IMR-90 (cell line): Measurements from ENCODE around the gene PRKD1. TPM values are rescaled to one million over a fixed set of nuclear protein-coding genes. Genes with fewer than 3 reads are reported as not detected.

Source experiments
- ATAC-seq: fragments of 200-7000 bp; cut with Tn5 transposase; 2 replicates; pipeline ENCODE4 v1.9.1; 2020; ENCODE audit warnings: low read depth, mild to moderate bottlenecking, moderate library complexity
- BruUV-seq: library from RNA; stranded (reverse); fragments of 400-500 nt; replicated peaks from 2 replicates; lab custom pipeline; 2021; lab: Mats Ljungman, UMichigan
- CTCF ChIA-PET: fragments of 300-600 bp; formaldehyde crosslinking; extraction: SDS; loops from one replicate; lab custom pipeline; 2021; ENCODE audit warnings: antibody characterized with exemption; lab: Yijun Ruan, JAX
- POLR2A ChIA-PET: fragments of 300-600 bp; sonication (Branson Sonifier 250); formaldehyde crosslinking; loops from one replicate; lab custom pipeline; 2022; ENCODE audit warnings: antibody characterized with exemption; ENCODE audit not compliant: unreplicated experiment; lab: Charles Lee
- DNase-seq: peaks from one replicate; pipeline ENCODE4 v3.0.0; 2013
- H2AFZ ChIP-seq: replicated peaks from 2 replicates; pipeline ENCODE3; 2013; ENCODE audit warnings: low read length, mild to moderate bottlenecking; ENCODE audit not compliant: poor library complexity
- H2AK5ac ChIP-seq: 2 replicates; pipeline ENCODE4 v1.6.1; 2013; ENCODE audit warnings: low read depth, low read length, inconsistent platforms
- H2AK9ac ChIP-seq: replicated peaks from 2 replicates; pipeline ENCODE3; 2013; ENCODE audit warnings: mild to moderate bottlenecking, low read depth, low read length, moderate library complexity; ENCODE audit not compliant: poor library complexity
- H2BK120ac ChIP-seq: 2 replicates; pipeline ENCODE4 v1.6.1; 2013; ENCODE audit warnings: low read depth, low read length, inconsistent platforms
- H2BK15ac ChIP-seq: 3 replicates; pipeline ENCODE4 v1.6.1; 2013; ENCODE audit warnings: low read depth, low read length, inconsistent platforms
- H2BK20ac ChIP-seq: 2 replicates; pipeline ENCODE4 v1.6.1; 2013; ENCODE audit warnings: low read depth, mild to moderate bottlenecking, inconsistent platforms, low read length, moderate library complexity
- H2BK5ac ChIP-seq: 2 replicates; pipeline ENCODE4 v1.6.1; 2013; ENCODE audit warnings: mild to moderate bottlenecking, low read depth, low read length, inconsistent platforms; ENCODE audit not compliant: poor library complexity, severe bottlenecking
- H3K14ac ChIP-seq: replicated peaks from 2 replicates; pipeline ENCODE4 v1.6.1; 2013; ENCODE audit warnings: low read depth, low read length, inconsistent platforms
- H3K18ac ChIP-seq: 2 replicates; pipeline ENCODE4 v1.6.1; 2013; ENCODE audit warnings: low read depth, low read length, control low read depth
- H3K23ac ChIP-seq: 2 replicates; pipeline ENCODE4 v1.6.1; 2013; ENCODE audit warnings: low read depth, low read length, inconsistent platforms
- H3K27ac ChIP-seq: 2 replicates; pipeline ENCODE4 v1.5.1; 2013; ENCODE audit warnings: mild to moderate bottlenecking, control low read depth, low read length; ENCODE audit not compliant: insufficient read depth
- H3K27me3 ChIP-seq: 2 replicates; pipeline ENCODE4 v1.6.1; 2013; ENCODE audit warnings: low read length; ENCODE audit not compliant: control insufficient read depth, insufficient read depth
- H3K36me3 ChIP-seq: 2 replicates; pipeline ENCODE4 v1.6.1; 2013; ENCODE audit warnings: low read length, mixed read lengths; ENCODE audit not compliant: control insufficient read depth, insufficient read depth
- H3K4ac ChIP-seq: 2 replicates; pipeline ENCODE4 v1.6.1; 2013; ENCODE audit warnings: low read depth, low read length, inconsistent platforms
- H3K4me1 ChIP-seq: 2 replicates; pipeline ENCODE4 v1.6.1; 2013; ENCODE audit warnings: low read length, mixed read lengths; ENCODE audit not compliant: control insufficient read depth, insufficient read depth
- H3K4me2 ChIP-seq: 2 replicates; pipeline ENCODE4 v1.6.1; 2013; ENCODE audit warnings: low read depth, mild to moderate bottlenecking, control low read depth, low read length, moderate library complexity
- H3K4me3 ChIP-seq: 2 replicates; pipeline ENCODE4 v1.5.1; 2013; ENCODE audit warnings: low read depth, mild to moderate bottlenecking, control low read depth, low read length, moderate library complexity; ENCODE audit not compliant: insufficient read depth
- H3K56ac ChIP-seq: 2 replicates; pipeline ENCODE4 v1.6.1; 2013; ENCODE audit warnings: low read length, inconsistent platforms; ENCODE audit not compliant: insufficient read depth; ENCODE audit errors: extremely low read depth
- H3K79me1 ChIP-seq, 2 experiments: 2 replicates each; pipeline ENCODE4 v1.6.1; 2013; ENCODE audit warnings: low read length in 2 of 2, inconsistent platforms in 1 of 2, low read depth in 1 of 2
- H3K9ac ChIP-seq: 2 replicates; pipeline ENCODE4 v1.6.1; 2013; ENCODE audit warnings: low read depth, low read length, control low read depth
- H3K9me1 ChIP-seq: 2 replicates; pipeline ENCODE4 v1.6.1; 2013; ENCODE audit warnings: low read length, inconsistent platforms; ENCODE audit not compliant: insufficient read depth
- H3K9me3 ChIP-seq: 2 replicates; pipeline ENCODE4 v1.6.1; 2013; ENCODE audit warnings: low read length; ENCODE audit not compliant: control insufficient read depth, insufficient read depth
- H4K20me1 ChIP-seq: 2 replicates; pipeline ENCODE4 v1.6.1; 2013; ENCODE audit warnings: low read length, inconsistent platforms; ENCODE audit not compliant: insufficient read depth
- H4K5ac ChIP-seq: 2 replicates; pipeline ENCODE4 v1.6.1; 2013; ENCODE audit warnings: mild to moderate bottlenecking, low read depth, low read length, control low read depth
- H4K8ac ChIP-seq, 2 experiments: 2 replicates each; pipeline ENCODE4 v1.6.1; 2013; ENCODE audit warnings: low read depth in 2 of 2, low read length in 2 of 2, control low read depth in 1 of 2, inconsistent platforms in 1 of 2
- H4K91ac ChIP-seq: 2 replicates; pipeline ENCODE4 v1.6.1; 2013; ENCODE audit warnings: low read depth, low read length, inconsistent platforms; ENCODE audit not compliant: insufficient read depth
- BHLHE40 ChIP-seq: fragments of 150-350 bp; IDR thresholded peaks from 2 replicates; pipeline ENCODE4 v1.6.1; 2016; ENCODE audit warnings: mild to moderate bottlenecking, low read depth, low read length
- CEBPB ChIP-seq: IDR thresholded peaks from 2 replicates; pipeline ENCODE4 v1.6.1; 2012; ENCODE audit warnings: low read depth, low read length, improper control_type of control experiment
- CTCF ChIP-seq: conservative IDR thresholded peaks from 2 replicates; pipeline ENCODE4 v1.5.1; 2012; ENCODE audit warnings: mild to moderate bottlenecking, low read depth, low read length, improper control_type of control experiment
- MXI1 ChIP-seq: IDR thresholded peaks from 2 replicates; pipeline ENCODE4 v1.6.1; 2012; ENCODE audit warnings: low read depth, mild to moderate bottlenecking, low read length, moderate library complexity, borderline replicate concordance
- RAD21 ChIP-seq: IDR thresholded peaks from 2 replicates; pipeline ENCODE4 v1.6.1; 2012; ENCODE audit warnings: low read length, improper control_type of control experiment
- SMC3 ChIP-seq: fragments of 150-350 bp; IDR thresholded peaks from 2 replicates; pipeline ENCODE4 v1.6.1; 2016; ENCODE audit warnings: low read depth, mild to moderate bottlenecking, antibody characterized with exemption, low read length, moderate library complexity
- WGBS, 2 experiments: methylation state at CpG; one replicate each; pipeline versions ENCODE4 v1.1.5 to v1.1.7; 2013; ENCODE audit warnings: missing lambda C conversion rate in 2 of 2; ENCODE audit not compliant: insufficient read length in 1 of 2; ENCODE audit errors: extremely low coverage in 2 of 2; 5-methylcytosine and 5-hydroxymethylcytosine counted together
- dilution Hi-C: fragments of 300-500 bp; cut with HindIII; formaldehyde crosslinking; loops from one replicate; pipeline ENCODE4 v1.14.3; 2018; ENCODE audit warnings: low sequenced_read_pairs; ENCODE audit not compliant: unreplicated experiment
- in situ Hi-C: fragments of 300-500 bp; cut with MboI; formaldehyde crosslinking; loops from 3 replicates; pipeline ENCODE4 v1.14.3; 2019; ENCODE audit warnings: low sequenced_read_pairs, inconsistent platforms, mixed read lengths
- intact Hi-C: fragments of 100-400 bp; cut with micrococcal nuclease; formaldehyde crosslinking; loops from 2 replicates; pipeline ENCODE4 v1.10.0; 2022
- polyA plus RNA-seq, 3 experiments: library from polyadenylated mRNA; depleted of rRNA; stranded (reverse); fragments of >200 nt; gene quantifications; 2 replicates each; pipeline ENCODE4 v1.2.3, GENCODE V29; 2012; ENCODE audit warnings: low replicate concordance in 1 of 3
- total RNA-seq: library from RNA; depleted of rRNA; stranded (reverse); fragments of >200 nt; gene quantifications from 2 replicates; pipeline ENCODE4 v1.2.3, GENCODE V29; 2012

Gene PRKD1
- total and polyA plus RNA-seq, 2 of the 4 experiments (the other 2 are of a cell fraction), result 12.9 to 14.2 TPM

- no peak overlapping the region for H2AK9ac ChIP-seq
- H3K9me3 ChIP-seq, result no peaks in the 10 kb centered on the region
- intact Hi-C loops (no loop called here), in situ Hi-C loops (no loop called here), dilution Hi-C loops (no loop called here)
- no peak overlapping the region for H3K23ac ChIP-seq
- H4K8ac ChIP-seq, result no peak overlapping the region
- H3K4ac ChIP-seq, result no peak overlapping the region
- ATAC-seq (no peak), DNase-seq (no peak)
- no peak overlapping the region for H2BK20ac ChIP-seq
- H4K91ac ChIP-seq, result no peak overlapping the region
- no peak overlapping the region for H3K18ac ChIP-seq
- H3K4me2 ChIP-seq, result no peak overlapping the region
- H3K4me3 ChIP-seq, result no peak overlapping the region
- TF ChIP-seq BHLHE40 (no peak), CEBPB (no peak), CTCF (no peak), MXI1 (no peak), RAD21 (no peak), SMC3 (no peak)
- H2BK120ac ChIP-seq, result no peak overlapping the region
- H4K5ac ChIP-seq, result no peak overlapping the region
- no peak overlapping the region for H3K27ac ChIP-seq
- H3K56ac ChIP-seq, result no peak overlapping the region
- 0 out of 2 replicates have a peak, but pooled peaks cover 1% of the 10 kb centered on the region for H3K4me1 ChIP-seq
- no peaks in the 10 kb centered on the region for H3K79me1 ChIP-seq
- H4K20me1 ChIP-seq, result no peaks in the 10 kb centered on the region
- H2AK5ac ChIP-seq, result no peak overlapping the region
- POLR2A ChIA-PET, result no interaction called here
- CTCF ChIA-PET, result no interaction called here
- H2AFZ ChIP-seq, result no peak overlapping the region
- H3K14ac ChIP-seq, result no peak overlapping the region
- H2BK15ac ChIP-seq, result no peak overlapping the region
- H2BK5ac ChIP-seq, result no peak overlapping the region
- no peaks in the 10 kb centered on the region for H3K9me1 ChIP-seq
- H3K9ac ChIP-seq, result no peak overlapping the region
- H3K36me3 ChIP-seq, result peaks cover 4% of the 10 kb centered on the region
- no TSS peak for BruUV-seq
- H3K27me3 ChIP-seq, result no peaks in the 10 kb centered on the region
- no CpG with 5 or more reads among the region's 3 CpGs for WGBS, 2 experiments
Observed at GRCh38 chr14:29603696-29604095, 324.0 kb downstream of the PRKD1 start.
